MCF 10A (cell line): ENCODE data around the gene MSI2. TPM values are rescaled to one million over a fixed set of nuclear protein-coding genes. Genes with fewer than 3 reads are reported as not detected.

Source experiments
- BruUV-seq: library from RNA; stranded (reverse); fragments of 400-500 nt; replicated peaks from 2 replicates; lab custom pipeline; 2021; lab: Mats Ljungman, UMichigan
- CTCF ChIA-PET: fragments of 300-600 bp; sonication (Branson Sonifier 250); formaldehyde crosslinking; extraction: SDS; loops from one replicate; lab custom pipeline; 2021; ENCODE audit warnings: antibody characterized with exemption, inconsistent platforms; lab: Yijun Ruan, JAX
- POLR2A ChIA-PET: fragments of 300-600, 350-650 bp; sonication (Branson Sonifier 250); formaldehyde crosslinking; extraction: SDS; loops from one replicate; lab custom pipeline; 2020; ENCODE audit warnings: antibody characterized with exemption, inconsistent platforms; lab: Yijun Ruan, JAX
- DNase-seq: peaks from one replicate; pipeline ENCODE4 v3.0.0-alpha.2; 2018; ENCODE audit not compliant: unreplicated experiment
- H3K27ac Mint-ChIP-seq: one replicate; pipeline ENCODE4 v1.8.0; 2022; ENCODE audit warnings: mild to moderate bottlenecking, low read depth, mixed read lengths; ENCODE audit not compliant: unreplicated experiment
- H3K27me3 Mint-ChIP-seq: one replicate; pipeline ENCODE4 v1.8.0; 2022; ENCODE audit warnings: mixed read lengths; ENCODE audit not compliant: insufficient read depth, unreplicated experiment
- H3K36me3 Mint-ChIP-seq: one replicate; pipeline ENCODE4 v1.8.0; 2022; ENCODE audit warnings: mild to moderate bottlenecking, moderate library complexity, mixed read lengths; ENCODE audit not compliant: insufficient read depth, unreplicated experiment
- H3K4me1 Mint-ChIP-seq: one replicate; pipeline ENCODE4 v1.8.0; 2022; ENCODE audit warnings: mixed read lengths; ENCODE audit not compliant: insufficient read depth, unreplicated experiment
- H3K4me3 Mint-ChIP-seq: one replicate; pipeline ENCODE4 v1.8.0; 2022; ENCODE audit warnings: mild to moderate bottlenecking, moderate library complexity, mixed read lengths; ENCODE audit not compliant: unreplicated experiment
- H3K9me3 Mint-ChIP-seq: one replicate; pipeline ENCODE4 v1.8.0; 2022; ENCODE audit warnings: mixed read lengths; ENCODE audit not compliant: unreplicated experiment
- CTCF ChIP-seq: fragments of 200-600 bp; IDR thresholded peaks from one replicate; pipeline ENCODE4 v1.8.0; 2022; ENCODE audit warnings: antibody characterized with exemption, mild to moderate bottlenecking; ENCODE audit not compliant: unreplicated experiment
- intact Hi-C: fragments of 100-400 bp; cut with micrococcal nuclease; formaldehyde crosslinking; loops from 2 replicates; pipeline ENCODE4 v1.14.1; 2022
- total RNA-seq: library from RNA; stranded (reverse); gene quantifications from 2 replicates; pipeline ENCODE4 v1.2.3, GENCODE V29; 2022

The MSI2 gene
- total RNA-seq, 1 experiment from 2014 or later: 60.6 TPM

- ChIA-PET CTCF (interaction anchor here (0.7 kb wide), 1 partner anchor 11 kb away, joined by 3 read pairs; no protein-coding TSS in a partner anchor), POLR2A (no interaction called here)
- intact Hi-C loops: no loop called here
- peaks cover 19% of the 10 kb centered on the region for H3K4me1 Mint-ChIP-seq
- H3K27ac Mint-ChIP-seq: no peak overlapping the region
- no peak for TF ChIP-seq CTCF
- no peaks in the 10 kb centered on the region for H3K9me3 Mint-ChIP-seq
- BruUV-seq: no TSS peak
- H3K36me3 Mint-ChIP-seq: peaks cover 15% of the 10 kb centered on the region
- DNase-seq: no peak
- H3K4me3 Mint-ChIP-seq: no peak overlapping the region
- H3K27me3 Mint-ChIP-seq: no peaks in the 10 kb centered on the region
These were observed 412.0 kb downstream of the MSI2 start for GRCh38 chr17:57668332-57668731.

GRCh38 chr17:57669671-57670529 is 413.6 kb downstream of the MSI2 start:
- no peaks in the 10 kb centered on the region for H3K27me3 Mint-ChIP-seq
- POLR2A ChIA-PET: no interaction called here
- no peak overlapping the region for H3K27ac Mint-ChIP-seq
- TF ChIP-seq CTCF: no peak
- peaks cover 11% of the 10 kb centered on the region for H3K36me3 Mint-ChIP-seq
- CTCF ChIA-PET: interaction anchor here (0.7 to 3.8 kb wide), 8 partner anchors 9 to 541 kb away, joined by 3 to 54 read pairs (median 6); no protein-coding TSS in a partner anchor
- no peaks in the 10 kb centered on the region for H3K9me3 Mint-ChIP-seq
- BruUV-seq: no TSS peak
- no peak for DNase-seq
- intact Hi-C loops: loop anchor here (5.0 kb wide), 2 partner anchors 228 to 413 kb away; partner anchors contain the start of gene MSI2
- H3K4me1 Mint-ChIP-seq: peaks cover 19% of the 10 kb centered on the region
- H3K4me3 Mint-ChIP-seq: no peak overlapping the region

- H3K27ac Mint-ChIP-seq: no peak overlapping the region
- H3K4me1 Mint-ChIP-seq: peaks cover 19% of the 10 kb centered on the region
- peaks cover 17% of the 10 kb centered on the region for H3K36me3 Mint-ChIP-seq
- H3K9me3 Mint-ChIP-seq: no peaks in the 10 kb centered on the region
- TF ChIP-seq CTCF: no peak
- no peak for DNase-seq
- ChIA-PET POLR2A (interaction anchor here (1.1 kb wide), 1 partner anchor 252 kb away, joined by 4 read pairs; no protein-coding TSS in a partner anchor), CTCF (interaction anchor here (0.6 to 3.8 kb wide), 35 partner anchors 9 to 542 kb away, joined by 3 to 54 read pairs (median 5); no protein-coding TSS in a partner anchor)
- BruUV-seq: no TSS peak
- no peaks in the 10 kb centered on the region for H3K27me3 Mint-ChIP-seq
- intact Hi-C loops: loop anchor here (5.0 kb wide), 2 partner anchors 229 to 414 kb away; partner anchors contain the start of gene MSI2
- H3K4me3 Mint-ChIP-seq: no peak overlapping the region
These were observed 414.6 kb downstream of the MSI2 start for GRCh38 chr17:57670769-57671569.
